HepG2 (cell line): ENCODE results near the gene MYH7. TPM values are rescaled to one million over a fixed set of nuclear protein-coding genes. Genes with fewer than 3 reads are reported as not detected.
A peak's percentile ranks its signal among the peaks of the same experiment; 100 is the strongest.

Source experiments
- AKNA ChIP-seq: sonication (generic); formaldehyde crosslinking; IDR thresholded peaks from 2 replicates; pipeline ENCODE4 v1.4.0; 2020; ENCODE audit warnings: missing genetic modification reagents, borderline replicate concordance
- E2F1 ChIP-seq: sonication (generic); formaldehyde crosslinking; IDR thresholded peaks from 2 replicates; pipeline ENCODE4 v1.5.0; 2020; ENCODE audit warnings: missing genetic modification reagents
- FOXK1 ChIP-seq: sonication (generic); formaldehyde crosslinking; IDR thresholded peaks from 2 replicates; pipeline ENCODE4 v1.4.0; 2020; ENCODE audit warnings: low read depth, missing genetic modification reagents, borderline replicate concordance
- GABPB1 ChIP-seq: IDR thresholded peaks from 2 replicates; pipeline ENCODE4 v1.6.1; 2016; ENCODE audit warnings: mild to moderate bottlenecking, missing genetic modification reagents, moderate library complexity, missing compliant biosample characterization
- KAT2B ChIP-seq: fragments of 150-350 bp; IDR thresholded peaks from 2 replicates; pipeline ENCODE4 v1.6.1; 2014; ENCODE audit warnings: low read depth, low read length, borderline replicate concordance
- NAIF1 ChIP-seq: sonication (generic); formaldehyde crosslinking; IDR thresholded peaks from 2 replicates; pipeline ENCODE4 v1.5.0; 2020; ENCODE audit warnings: mild to moderate bottlenecking, missing genetic modification reagents, borderline replicate concordance
- NFIB ChIP-seq: sonication (generic); formaldehyde crosslinking; IDR thresholded peaks from 2 replicates; pipeline ENCODE4 v1.9.0; 2021; ENCODE audit warnings: missing genetic modification reagents, mild to moderate bottlenecking, borderline replicate concordance
- NFYC ChIP-seq: IDR thresholded peaks from 2 replicates; pipeline ENCODE4 v1.6.1; 2016; ENCODE audit warnings: missing genetic modification reagents, missing compliant biosample characterization
- RBAK ChIP-seq: sonication (generic); formaldehyde crosslinking; IDR thresholded peaks from 2 replicates; pipeline ENCODE4 v1.5.1; 2020; ENCODE audit warnings: mild to moderate bottlenecking, missing genetic modification reagents
- RBM39 ChIP-seq: fragments of 200-400 bp; formaldehyde crosslinking; IDR thresholded peaks from one replicate; pipeline ENCODE4 v1.6.1; 2018; ENCODE audit warnings: antibody characterized with exemption, mild to moderate bottlenecking, low read depth, low read length; ENCODE audit not compliant: poor library complexity, severe bottlenecking
- SCMH1 ChIP-seq: sonication (generic); formaldehyde crosslinking; IDR thresholded peaks from 2 replicates; pipeline ENCODE4 v1.9.0; 2021; ENCODE audit warnings: missing genetic modification reagents, mild to moderate bottlenecking, borderline replicate concordance
- SOX13 ChIP-seq, 3 experiments: fragments of 450-650 bp in 1 of 3; sonication (generic) in 1 of 3; formaldehyde crosslinking in 1 of 3; IDR thresholded peaks in 2 of 3; conservative IDR thresholded peaks in 1 of 3; 2 replicates each; pipeline versions ENCODE4 v1.5.0 to v1.6.1; 2016 to 2020; ENCODE audit warnings: antibody characterized with exemption in 1 of 3, mild to moderate bottlenecking in 1 of 3, missing compliant biosample characterization in 1 of 3, missing genetic modification reagents in 1 of 3, moderate library complexity in 1 of 3
- TOE1 ChIP-seq: sonication (generic); formaldehyde crosslinking; IDR thresholded peaks from 2 replicates; pipeline ENCODE4 v1.4.0; 2020; ENCODE audit warnings: mild to moderate bottlenecking, missing genetic modification reagents
- XBP1 ChIP-seq: sonication (generic); formaldehyde crosslinking; IDR thresholded peaks from 2 replicates; pipeline ENCODE4 v1.5.0; 2020; ENCODE audit warnings: missing genetic modification reagents
- ZBTB34 ChIP-seq: sonication (generic); formaldehyde crosslinking; IDR thresholded peaks from 2 replicates; pipeline ENCODE4 v1.8.0; 2022; ENCODE audit warnings: mild to moderate bottlenecking, missing genetic modification reagents
- ZMAT3 ChIP-seq: sonication (generic); formaldehyde crosslinking; conservative IDR thresholded peaks from 2 replicates; pipeline ENCODE4 v1.7.0; 2021; ENCODE audit warnings: missing genetic modification reagents
- ZNF317 ChIP-seq: sonication (generic); formaldehyde crosslinking; IDR thresholded peaks from 2 replicates; pipeline ENCODE4 v1.5.0; 2020; ENCODE audit warnings: mild to moderate bottlenecking, missing genetic modification reagents
- ZNF354B ChIP-seq: sonication (generic); formaldehyde crosslinking; IDR thresholded peaks from 2 replicates; pipeline ENCODE4 v1.8.0; 2022; ENCODE audit warnings: mild to moderate bottlenecking, missing genetic modification reagents
- ZNF691 ChIP-seq: sonication (generic); formaldehyde crosslinking; IDR thresholded peaks from 2 replicates; pipeline ENCODE4 v1.4.0; 2020; ENCODE audit warnings: missing genetic modification reagents, low read depth, mild to moderate bottlenecking, borderline replicate concordance
- ZSCAN9 ChIP-seq: IDR thresholded peaks from 2 replicates; pipeline ENCODE4 v1.6.1; 2016; ENCODE audit warnings: borderline replicate concordance
- polyA plus RNA-seq, 8 experiments: library from polyadenylated mRNA; depleted of rRNA in 3 of 8; stranded (reverse) in 7 of 8; unstranded in 1 of 8; fragments of >200 nt; fragmentation: Illumina TruSeq in 4 of 8; extraction: Trizol in 4 of 8; gene quantifications; 2 replicates each; pipeline versions ENCODE4 v1.2.1 to v1.2.3, GENCODE V29; 2011 to 2016; ENCODE audit warnings: low read depth in 4 of 8, missing spikeins in 1 of 8, mixed read lengths in 1 of 8; ENCODE audit not compliant: insufficient read depth in 1 of 8
- total RNA-seq, 5 experiments: library from RNA; depleted of rRNA; stranded (reverse); fragments of >200 nt; fragmentation: Illumina TruSeq; extraction: Trizol; gene quantifications; 2 replicates each; pipeline ENCODE4 v1.2.3, GENCODE V29; 2016; ENCODE audit warnings: low read depth in 1 of 5

Gene MYH7
- total and polyA plus RNA-seq, 2 of the 13 experiments (the other 11 are each of a cell fraction or from before 2014, with no cell fraction given) = 0.04 TPM; not detected in 1

GRCh38 chr14:23454445-23454856, 19.0 kb upstream of the MYH7 start (continued):
- TF ChIP-seq AKNA (CRISPR knock-in tag) = no peak
- TF ChIP-seq KAT2B = no peak
- TF ChIP-seq RBAK (CRISPR knock-in tag) = no peak
- TF ChIP-seq TOE1 (CRISPR knock-in tag) = no peak
- no peak for TF ChIP-seq SCMH1
- TF ChIP-seq ZNF691 (CRISPR knock-in tag) = no peak
- TF ChIP-seq ZMAT3 (CRISPR knock-in tag) = no peak
- no peak for TF ChIP-seq NFIB (CRISPR knock-in tag)
- no peak for TF ChIP-seq SOX13 (IDR thresholded peaks at IDR 0.05)
- TF ChIP-seq SOX13 (CRISPR knock-in tag; conservative IDR thresholded peaks at IDR 0.05 in 1 of 2, IDR thresholded peaks at IDR 0.05 in 1 of 2) = peak in 1 of 2 experiments; percentile 75; a peak in 2 of 4 replicates
- no peak for TF ChIP-seq ZBTB34 (CRISPR knock-in tag)
- no peak for TF ChIP-seq NAIF1 (CRISPR knock-in tag)
- TF ChIP-seq NFYC (CRISPR knock-in tag) = no peak
- peak; percentile 56; the same call in 1 of the 2 replicates for TF ChIP-seq FOXK1
- TF ChIP-seq ZSCAN9 (CRISPR knock-in tag) = 0 out of 2 replicates have a peak, but pooled peaks have one; percentile 35
- no peak for TF ChIP-seq GABPB1 (CRISPR knock-in tag)
- no peak for TF ChIP-seq ZNF354B (CRISPR knock-in tag)
- TF ChIP-seq E2F1 = no peak
- TF ChIP-seq ZNF317 (CRISPR knock-in tag) = no peak
- no peak for TF ChIP-seq RBM39
- no peak for TF ChIP-seq XBP1 (CRISPR knock-in tag)
